ENCODE results near the gene SAE1.

GRCh38 chr19:47110521-47111005 is 20.1 kb upstream of the SAE1 start:
- TF ChIP-seq, protein P1, sequence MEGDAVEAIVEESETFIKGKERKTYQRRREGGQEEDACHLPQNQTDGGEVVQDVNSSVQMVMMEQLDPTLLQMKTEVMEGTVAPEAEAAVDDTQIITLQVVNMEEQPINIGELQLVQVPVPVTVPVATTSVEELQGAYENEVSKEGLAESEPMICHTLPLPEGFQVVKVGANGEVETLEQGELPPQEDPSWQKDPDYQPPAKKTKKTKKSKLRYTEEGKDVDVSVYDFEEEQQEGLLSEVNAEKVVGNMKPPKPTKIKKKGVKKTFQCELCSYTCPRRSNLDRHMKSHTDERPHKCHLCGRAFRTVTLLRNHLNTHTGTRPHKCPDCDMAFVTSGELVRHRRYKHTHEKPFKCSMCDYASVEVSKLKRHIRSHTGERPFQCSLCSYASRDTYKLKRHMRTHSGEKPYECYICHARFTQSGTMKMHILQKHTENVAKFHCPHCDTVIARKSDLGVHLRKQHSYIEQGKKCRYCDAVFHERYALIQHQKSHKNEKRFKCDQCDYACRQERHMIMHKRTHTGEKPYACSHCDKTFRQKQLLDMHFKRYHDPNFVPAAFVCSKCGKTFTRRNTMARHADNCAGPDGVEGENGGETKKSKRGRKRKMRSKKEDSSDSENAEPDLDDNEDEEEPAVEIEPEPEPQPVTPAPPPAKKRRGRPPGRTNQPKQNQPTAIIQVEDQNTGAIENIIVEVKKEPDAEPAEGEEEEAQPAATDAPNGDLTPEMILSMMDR (IDR thresholded peaks at IDR 0.05; ENCODE audit: poor library complexity): no peak
- no peak for TF ChIP-seq EZH2phosphoT487 (IDR thresholded peaks at IDR 0.05; ENCODE audit: low read depth, severe bottlenecking, unreplicated experiment)

Data from hepatocyte (in vitro differentiated cells).